ENCODE measurements around the gene CDK5RAP2.

DNA sequence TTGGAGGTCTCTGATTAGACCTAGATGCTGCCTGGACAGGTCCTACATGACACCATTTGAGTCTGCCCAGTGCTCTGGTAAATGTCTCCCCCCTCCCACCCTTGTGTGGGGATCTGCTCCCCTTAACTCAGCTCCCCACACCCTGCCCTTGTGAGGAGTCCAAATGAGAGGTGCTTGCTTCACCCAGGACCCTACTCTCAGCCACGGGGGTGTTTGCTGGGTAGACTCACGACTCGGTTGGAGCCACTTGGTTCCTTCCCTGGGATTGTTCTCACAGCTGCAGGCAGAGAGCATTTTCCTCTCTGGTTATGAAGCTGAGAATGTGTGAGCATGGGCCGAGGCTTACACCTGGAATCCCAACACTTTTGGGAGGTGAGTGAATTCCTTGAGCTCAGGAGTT, 204.7 kb downstream of the CDK5RAP2 start:
- TF ChIP-seq, protein P1, sequence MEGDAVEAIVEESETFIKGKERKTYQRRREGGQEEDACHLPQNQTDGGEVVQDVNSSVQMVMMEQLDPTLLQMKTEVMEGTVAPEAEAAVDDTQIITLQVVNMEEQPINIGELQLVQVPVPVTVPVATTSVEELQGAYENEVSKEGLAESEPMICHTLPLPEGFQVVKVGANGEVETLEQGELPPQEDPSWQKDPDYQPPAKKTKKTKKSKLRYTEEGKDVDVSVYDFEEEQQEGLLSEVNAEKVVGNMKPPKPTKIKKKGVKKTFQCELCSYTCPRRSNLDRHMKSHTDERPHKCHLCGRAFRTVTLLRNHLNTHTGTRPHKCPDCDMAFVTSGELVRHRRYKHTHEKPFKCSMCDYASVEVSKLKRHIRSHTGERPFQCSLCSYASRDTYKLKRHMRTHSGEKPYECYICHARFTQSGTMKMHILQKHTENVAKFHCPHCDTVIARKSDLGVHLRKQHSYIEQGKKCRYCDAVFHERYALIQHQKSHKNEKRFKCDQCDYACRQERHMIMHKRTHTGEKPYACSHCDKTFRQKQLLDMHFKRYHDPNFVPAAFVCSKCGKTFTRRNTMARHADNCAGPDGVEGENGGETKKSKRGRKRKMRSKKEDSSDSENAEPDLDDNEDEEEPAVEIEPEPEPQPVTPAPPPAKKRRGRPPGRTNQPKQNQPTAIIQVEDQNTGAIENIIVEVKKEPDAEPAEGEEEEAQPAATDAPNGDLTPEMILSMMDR (IDR thresholded peaks at IDR 0.05 in 2 of 3, conservative IDR thresholded peaks at IDR 0.05 in 1 of 3; ENCODE audit: control insufficient read depth in 2 of 3, extremely low read depth in 1 of 3, insufficient read depth in 1 of 3, low read depth in 3 of 3, low read length in 3 of 3), result no peak
- TF ChIP-seq, protein P2, sequence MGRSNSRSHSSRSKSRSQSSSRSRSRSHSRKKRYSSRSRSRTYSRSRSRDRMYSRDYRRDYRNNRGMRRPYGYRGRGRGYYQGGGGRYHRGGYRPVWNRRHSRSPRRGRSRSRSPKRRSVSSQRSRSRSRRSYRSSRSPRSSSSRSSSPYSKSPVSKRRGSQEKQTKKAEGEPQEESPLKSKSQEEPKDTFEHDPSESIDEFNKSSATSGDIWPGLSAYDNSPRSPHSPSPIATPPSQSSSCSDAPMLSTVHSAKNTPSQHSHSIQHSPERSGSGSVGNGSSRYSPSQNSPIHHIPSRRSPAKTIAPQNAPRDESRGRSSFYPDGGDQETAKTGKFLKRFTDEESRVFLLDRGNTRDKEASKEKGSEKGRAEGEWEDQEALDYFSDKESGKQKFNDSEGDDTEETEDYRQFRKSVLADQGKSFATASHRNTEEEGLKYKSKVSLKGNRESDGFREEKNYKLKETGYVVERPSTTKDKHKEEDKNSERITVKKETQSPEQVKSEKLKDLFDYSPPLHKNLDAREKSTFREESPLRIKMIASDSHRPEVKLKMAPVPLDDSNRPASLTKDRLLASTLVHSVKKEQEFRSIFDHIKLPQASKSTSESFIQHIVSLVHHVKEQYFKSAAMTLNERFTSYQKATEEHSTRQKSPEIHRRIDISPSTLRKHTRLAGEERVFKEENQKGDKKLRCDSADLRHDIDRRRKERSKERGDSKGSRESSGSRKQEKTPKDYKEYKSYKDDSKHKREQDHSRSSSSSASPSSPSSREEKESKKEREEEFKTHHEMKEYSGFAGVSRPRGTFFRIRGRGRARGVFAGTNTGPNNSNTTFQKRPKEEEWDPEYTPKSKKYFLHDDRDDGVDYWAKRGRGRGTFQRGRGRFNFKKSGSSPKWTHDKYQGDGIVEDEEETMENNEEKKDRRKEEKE (IDR thresholded peaks at IDR 0.05), result no peak
- no peak for TF ChIP-seq MTA2 (IDR thresholded peaks at IDR 0.05; ENCODE audit: low read depth)
- TF ChIP-seq ZNF274 (IDR thresholded peaks at IDR 0.05; ENCODE audit: insufficient read depth, insufficient read length), result no peak
- TF ChIP-seq KAT2A (conservative IDR thresholded peaks at IDR 0.05; ENCODE audit: control insufficient read depth, low read depth, low read length), result no peak
- no peak for TF ChIP-seq POLR2AphosphoS5 (IDR thresholded peaks at IDR 0.05; ENCODE audit: low read length)
- no peak for TF ChIP-seq SUPT20H (IDR thresholded peaks at IDR 0.05; ENCODE audit: borderline replicate concordance, control insufficient read depth, low read depth, low read length)
- no peak for TF ChIP-seq TAF1 (IDR thresholded peaks at IDR 0.05; ENCODE audit: borderline replicate concordance, low read depth, low read length)
- TF ChIP-seq RCOR1 (conservative IDR thresholded peaks at IDR 0.05; ENCODE audit: low read depth, low read length), result no peak
- TF ChIP-seq, protein P3, sequence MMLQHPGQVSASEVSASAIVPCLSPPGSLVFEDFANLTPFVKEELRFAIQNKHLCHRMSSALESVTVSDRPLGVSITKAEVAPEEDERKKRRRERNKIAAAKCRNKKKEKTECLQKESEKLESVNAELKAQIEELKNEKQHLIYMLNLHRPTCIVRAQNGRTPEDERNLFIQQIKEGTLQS (IDR thresholded peaks at IDR 0.05; ENCODE audit: borderline replicate concordance, extremely low read depth, low read depth, low read length), result no peak
- TF ChIP-seq HCFC1 (IDR thresholded peaks at IDR 0.05; ENCODE audit: low read length), result no peak
- TF ChIP-seq IKZF2 (IDR thresholded peaks at IDR 0.05), result no peak
- no peak for TF ChIP-seq JUNB (IDR thresholded peaks at IDR 0.05)
